Keratinocyte (primary cell): Measurements from ENCODE around the gene ABTB1. TPM values are rescaled to one million over a fixed set of nuclear protein-coding genes. Genes with fewer than 3 reads are reported as not detected.
A peak's percentile ranks its signal among the peaks of the same experiment; 100 is the strongest.

Source experiments
- DNase-seq: peaks from one replicate; pipeline ENCODE4 v3.0.0-alpha.2; 2011; ENCODE audit warnings: low read depth, missing footprints, low spot score
- FAIRE-seq: peaks from 2 replicates; lab custom pipeline; 2011; peaks lifted over from hg19 to GRCh38; lab: Jason Lieb, UNC
- H2AFZ ChIP-seq: 2 replicates; pipeline ENCODE4 v1.6.0; 2012; ENCODE audit warnings: low read length, control low read depth, inconsistent platforms; ENCODE audit not compliant: control insufficient read depth
- H3K27ac ChIP-seq: 2 replicates; pipeline ENCODE4 v1.5.1; 2011; ENCODE audit warnings: low read length; ENCODE audit not compliant: control insufficient read depth, insufficient read depth
- H3K27me3 ChIP-seq: 3 replicates; pipeline ENCODE4 v1.6.0; 2011; ENCODE audit warnings: low read length; ENCODE audit not compliant: control insufficient read depth, insufficient read depth; ENCODE audit errors: extremely low read depth
- H3K36me3 ChIP-seq, 2 experiments: 2 replicates in 1 of 2; 3 replicates in 1 of 2; pipeline ENCODE4 v1.5.1; 2011; ENCODE audit warnings: low read length in 2 of 2, mild to moderate bottlenecking in 1 of 2; ENCODE audit not compliant: control insufficient read depth in 2 of 2, insufficient read depth in 2 of 2; ENCODE audit errors: extremely low read depth in 1 of 2
- H3K4me1 ChIP-seq: 3 replicates; pipeline ENCODE4 v1.5.1; 2011; ENCODE audit warnings: low read length; ENCODE audit not compliant: control insufficient read depth, insufficient read depth; ENCODE audit errors: extremely low read depth
- H3K4me2 ChIP-seq: 3 replicates; pipeline ENCODE4 v1.6.0; 2011; ENCODE audit warnings: low read depth, low read length; ENCODE audit not compliant: control insufficient read depth, insufficient read depth; ENCODE audit errors: extremely low read depth
- H3K4me3 ChIP-seq, 3 experiments: fragments of 200-600 bp in 1 of 3; sonication (generic) in 1 of 3; 2 replicates in 2 of 3; 3 replicates in 1 of 3; pipeline ENCODE4 v1.5.1; 2011 to 2016; ENCODE audit warnings: low read length in 3 of 3, mild to moderate bottlenecking in 3 of 3, control low read depth in 2 of 3, inconsistent platforms in 1 of 3, low read depth in 1 of 3, mixed read lengths in 1 of 3, mixed run types in 1 of 3, moderate library complexity in 1 of 3; ENCODE audit not compliant: control insufficient read depth in 2 of 3, insufficient read depth in 2 of 3; ENCODE audit errors: extremely low read depth in 1 of 3
- H3K79me2 ChIP-seq: 2 replicates; pipeline ENCODE4 v1.6.0; 2012; ENCODE audit warnings: low read length; ENCODE audit not compliant: control insufficient read depth, insufficient read depth
- H3K9ac ChIP-seq: 3 replicates; pipeline ENCODE4 v1.6.0; 2011; ENCODE audit warnings: low read length; ENCODE audit not compliant: control insufficient read depth, insufficient read depth; ENCODE audit errors: extremely low read depth
- H3K9me1 ChIP-seq: 3 replicates; pipeline ENCODE4 v1.6.0; 2011; ENCODE audit warnings: low read length; ENCODE audit not compliant: control insufficient read depth, insufficient read depth; ENCODE audit errors: extremely low read depth
- H3K9me3 ChIP-seq: 2 replicates; pipeline ENCODE4 v1.5.1; 2012; ENCODE audit warnings: low read depth, low read length; ENCODE audit not compliant: control insufficient read depth
- H4K20me1 ChIP-seq: 3 replicates; pipeline ENCODE4 v1.6.0; 2011; ENCODE audit warnings: low read length; ENCODE audit not compliant: control insufficient read depth, insufficient read depth; ENCODE audit errors: extremely low read depth
- EZH2 ChIP-seq: IDR thresholded peaks from one replicate; pipeline ENCODE4 v1.6.1; 2012; ENCODE audit warnings: inconsistent platforms, mild to moderate bottlenecking, low read length, moderate library complexity
- dilution Hi-C: fragments of 300-500 bp; cut with MboI; formaldehyde crosslinking; loops from one replicate; pipeline ENCODE4 v1.7.0; 2020; ENCODE audit warnings: low sequenced_read_pairs; ENCODE audit not compliant: extremely low pct_ligation_motif_present
- polyA plus RNA-seq, 5 experiments: library from polyadenylated mRNA; depleted of rRNA in 3 of 5; stranded (reverse) in 3 of 5; stranded (forward) in 1 of 5; unstranded in 1 of 5; fragments of >200 nt; gene quantifications; 1 replicate in 1 of 5; 2 replicates in 3 of 5; 3 replicates in 1 of 5; pipeline versions ENCODE4 v1.2.1 to v1.2.3, GENCODE V29; 2011 to 2012; ENCODE audit warnings: missing spikeins in 2 of 5, low read depth in 1 of 5, low replicate concordance in 1 of 5
- TF ChIP-seq, protein P1 (sequence below), 3 experiments: IDR thresholded peaks in 1 of 3; conservative IDR thresholded peaks in 1 of 3; optimal IDR thresholded peaks in 1 of 3; 2 replicates in 2 of 3; 3 replicates in 1 of 3; pipeline versions ENCODE3 to v1.5.1; 2011; ENCODE audit warnings: low read length in 3 of 3, mild to moderate bottlenecking in 3 of 3, moderate library complexity in 2 of 3, control low read depth in 1 of 3, inconsistent platforms in 1 of 3; ENCODE audit not compliant: insufficient read depth in 2 of 3; ENCODE audit errors: extremely low read depth in 1 of 3

ABTB1 gene
- polyA plus RNA-seq, 1 donor (not counting 4 experiments of a cell fraction or from before 2014, with no cell fraction given): 11.6 TPM

DNA sequence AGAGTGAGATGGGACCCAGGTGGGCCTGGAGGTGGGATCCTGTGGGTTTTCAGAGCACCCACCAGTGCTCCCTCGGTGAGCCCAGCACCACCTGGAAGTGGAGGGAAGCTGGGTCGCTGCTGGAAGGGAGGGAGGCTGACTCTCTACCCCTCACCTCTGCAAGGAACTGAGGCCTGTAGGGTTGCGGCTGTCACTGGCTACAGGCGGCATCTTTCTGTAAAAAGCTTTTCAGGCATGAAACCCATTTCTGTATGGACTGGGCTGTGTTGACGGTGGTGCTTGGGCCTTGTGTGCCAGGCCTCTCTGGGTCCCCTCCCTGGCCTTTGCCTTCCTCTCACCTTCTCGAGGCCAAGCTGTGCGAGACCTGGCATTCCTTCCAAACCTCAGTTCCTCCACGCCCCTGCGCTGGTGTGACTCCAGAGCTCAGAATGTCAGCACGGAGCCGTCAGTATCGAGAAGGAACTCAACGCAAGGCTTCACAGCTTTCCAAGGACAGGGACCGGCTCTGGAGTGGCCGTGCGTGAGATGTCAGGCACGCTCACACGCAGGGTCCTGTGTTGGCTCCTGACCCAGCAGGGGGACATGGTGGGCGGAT lies 16.6 kb downstream of the ABTB1 start:
- H3K4me3 ChIP-seq: no peak overlapping the region
- H3K79me2 ChIP-seq: no peaks in the 10 kb centered on the region
- no peaks in the 10 kb centered on the region for H3K9me1 ChIP-seq
- TF ChIP-seq, protein P1, sequence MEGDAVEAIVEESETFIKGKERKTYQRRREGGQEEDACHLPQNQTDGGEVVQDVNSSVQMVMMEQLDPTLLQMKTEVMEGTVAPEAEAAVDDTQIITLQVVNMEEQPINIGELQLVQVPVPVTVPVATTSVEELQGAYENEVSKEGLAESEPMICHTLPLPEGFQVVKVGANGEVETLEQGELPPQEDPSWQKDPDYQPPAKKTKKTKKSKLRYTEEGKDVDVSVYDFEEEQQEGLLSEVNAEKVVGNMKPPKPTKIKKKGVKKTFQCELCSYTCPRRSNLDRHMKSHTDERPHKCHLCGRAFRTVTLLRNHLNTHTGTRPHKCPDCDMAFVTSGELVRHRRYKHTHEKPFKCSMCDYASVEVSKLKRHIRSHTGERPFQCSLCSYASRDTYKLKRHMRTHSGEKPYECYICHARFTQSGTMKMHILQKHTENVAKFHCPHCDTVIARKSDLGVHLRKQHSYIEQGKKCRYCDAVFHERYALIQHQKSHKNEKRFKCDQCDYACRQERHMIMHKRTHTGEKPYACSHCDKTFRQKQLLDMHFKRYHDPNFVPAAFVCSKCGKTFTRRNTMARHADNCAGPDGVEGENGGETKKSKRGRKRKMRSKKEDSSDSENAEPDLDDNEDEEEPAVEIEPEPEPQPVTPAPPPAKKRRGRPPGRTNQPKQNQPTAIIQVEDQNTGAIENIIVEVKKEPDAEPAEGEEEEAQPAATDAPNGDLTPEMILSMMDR (optimal IDR thresholded peaks at IDR 0.05 in 1 of 3, IDR thresholded peaks at IDR 0.05 in 1 of 3, conservative IDR thresholded peaks at IDR 0.05 in 1 of 3; ENCODE audit: extremely low read depth in 1 of 3, insufficient read depth in 2 of 3, low read length in 3 of 3): no peak
- no peak for TF ChIP-seq EZH2
- dilution Hi-C loops: no loop called here
- H3K36me3 ChIP-seq: no peaks in the 10 kb centered on the region
- no peaks in the 10 kb centered on the region for H4K20me1 ChIP-seq
- no peaks in the 10 kb centered on the region for H3K27me3 ChIP-seq
- FAIRE-seq (no peak), DNase-seq (no peak)
- peaks cover 27% of the 10 kb centered on the region for H3K4me1 ChIP-seq
- H3K9ac ChIP-seq: peak overlapping the region; percentile 43
- H3K9me3 ChIP-seq: no peaks in the 10 kb centered on the region
- peak overlapping the region; percentile 70 for H3K27ac ChIP-seq
- H2AFZ ChIP-seq: no peak overlapping the region
- H3K4me2 ChIP-seq: peak overlapping the region; percentile 12

DNA sequence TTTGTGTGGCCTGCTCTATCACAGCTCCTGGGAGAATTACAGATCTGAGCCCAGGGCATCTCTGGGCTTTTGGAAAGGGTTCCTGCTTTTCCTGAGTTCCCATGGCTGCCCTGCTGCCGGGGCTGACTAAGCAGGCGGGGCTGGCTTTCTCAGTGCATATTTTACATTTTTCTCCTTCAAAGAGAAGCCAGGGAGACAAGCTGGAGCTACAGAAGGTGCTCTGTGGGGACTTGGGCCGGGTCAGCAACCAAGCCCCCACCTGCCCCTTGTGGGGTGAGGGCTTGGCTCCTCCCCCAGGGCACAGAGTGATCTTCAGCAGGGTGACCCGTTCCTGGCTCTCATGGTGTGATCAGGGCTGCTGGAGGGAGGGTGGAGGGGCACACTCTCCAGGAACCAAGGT lies 17.4 kb downstream of the ABTB1 start:
- TF ChIP-seq EZH2: no peak
- TF ChIP-seq, protein P1 (optimal IDR thresholded peaks at IDR 0.05 in 1 of 3, IDR thresholded peaks at IDR 0.05 in 1 of 3, conservative IDR thresholded peaks at IDR 0.05 in 1 of 3; ENCODE audit: extremely low read depth in 1 of 3, insufficient read depth in 2 of 3, low read length in 3 of 3): no peak
- peak; percentile 71 for FAIRE-seq

More for the DNA sequence above, 17.4 kb downstream of the ABTB1 start:
- peaks cover 30% of the 10 kb centered on the region for H3K4me1 ChIP-seq
- no peak for DNase-seq
- no peaks in the 10 kb centered on the region for H3K79me2 ChIP-seq
- H2AFZ ChIP-seq: peak overlapping the region; percentile 64
- H3K4me2 ChIP-seq: peak overlapping the region; percentile 66
- no peaks in the 10 kb centered on the region for H4K20me1 ChIP-seq
- H3K4me3 ChIP-seq: no peak overlapping the region
- H3K9me1 ChIP-seq: no peaks in the 10 kb centered on the region
- peak overlapping the region; percentile 43 for H3K9ac ChIP-seq
- no peaks in the 10 kb centered on the region for H3K27me3 ChIP-seq
- no peaks in the 10 kb centered on the region for H3K9me3 ChIP-seq
- dilution Hi-C loops: no loop called here
- H3K36me3 ChIP-seq: no peaks in the 10 kb centered on the region
- peak overlapping the region; percentile 70 for H3K27ac ChIP-seq
